ENCODE measurements around the gene C1S. TPM values are rescaled to one million over a fixed set of nuclear protein-coding genes. Genes with fewer than 3 reads are reported as not detected.

C1S gene
- total and polyA plus RNA-seq, 2 experiments from 2014 or later, result 4.9 to 9.7 TPM

GRCh38 chr12:7112041-7112440 lies 51.5 kb downstream of the C1S start (continued):
- TF ChIP-seq JUNB (IDR thresholded peaks at IDR 0.05; ENCODE audit: unreplicated experiment), result no peak
- TF ChIP-seq REST (IDR thresholded peaks at IDR 0.05; ENCODE audit: unreplicated experiment), result no peak

GRCh38 chr12:7113389-7113871 lies 52.9 kb downstream of the C1S start:
- H3K4me1 Mint-ChIP-seq, result peaks cover 9% of the 10 kb centered on the region
- Histone ChIP-seq H3K27me3 (ENCODE audit: insufficient read depth) (no peaks in the 10 kb centered on the region), H3F3A (replicated peaks; ENCODE audit: low read depth) (no peaks in the 10 kb centered on the region), H3K79me2 (replicated peaks; ENCODE audit: insufficient read depth) (no peaks in the 10 kb centered on the region), H3K27ac (ENCODE audit: low read depth) (no peak overlapping the region), H3K4me2 (no peak overlapping the region), H3K9me2 (ENCODE audit: insufficient read depth) (no peaks in the 10 kb centered on the region), H3K4me1 (ENCODE audit: insufficient read depth) (peaks cover 6% of the 10 kb centered on the region), H3K36me3 (ENCODE audit: insufficient read depth) (no peaks in the 10 kb centered on the region), H2AFZ (no peak overlapping the region), H3K4me3 (no peak overlapping the region), H4K20me1 (replicated peaks; ENCODE audit: insufficient read depth) (no peaks in the 10 kb centered on the region)
- H3K9me3 Mint-ChIP-seq, result no peaks in the 10 kb centered on the region
- H3K4me3 Mint-ChIP-seq, result no peak overlapping the region
- TF ChIP-seq JUNB (IDR thresholded peaks at IDR 0.05; ENCODE audit: unreplicated experiment) (no peak), CTCF (conservative IDR thresholded peaks at IDR 0.05; ENCODE audit: low read depth in 2 of 2) (peak; percentile 78 to 83)
- ATAC-seq (peak; percentile 14; the same call in 2 of the 3 replicates), DNase-seq (ENCODE audit: low spot score) (peak; percentile 64)
- H3K27me3 Mint-ChIP-seq (ENCODE audit: insufficient read depth, low read depth, poor library complexity), result peaks cover 12% of the 10 kb centered on the region
- H3K36me3 Mint-ChIP-seq (ENCODE audit: low read depth), result no peaks in the 10 kb centered on the region
- H3K27ac Mint-ChIP-seq, result no peak overlapping the region

- Histone ChIP-seq H3K79me2 (replicated peaks; ENCODE audit: insufficient read depth) (no peaks in the 10 kb centered on the region), H4K20me1 (replicated peaks; ENCODE audit: insufficient read depth) (no peaks in the 10 kb centered on the region), H3K27ac (ENCODE audit: low read depth) (no peak overlapping the region), H3K9me2 (ENCODE audit: insufficient read depth) (no peaks in the 10 kb centered on the region), H3K36me3 (ENCODE audit: insufficient read depth) (no peaks in the 10 kb centered on the region), H3K4me2 (no peak overlapping the region), H3K27me3 (ENCODE audit: insufficient read depth) (no peaks in the 10 kb centered on the region), H3K4me3 (no peak overlapping the region), H3F3A (replicated peaks; ENCODE audit: low read depth) (no peaks in the 10 kb centered on the region), H2AFZ (no peak overlapping the region), H3K4me1 (ENCODE audit: insufficient read depth) (peaks cover 6% of the 10 kb centered on the region)
- Mint-ChIP-seq H3K4me1 (peaks cover 9% of the 10 kb centered on the region), H3K27ac (no peak overlapping the region), H3K9me3 (no peaks in the 10 kb centered on the region), H3K4me3 (no peak overlapping the region), H3K36me3 (ENCODE audit: low read depth) (no peaks in the 10 kb centered on the region), H3K27me3 (ENCODE audit: insufficient read depth, low read depth, poor library complexity) (peaks cover 10% of the 10 kb centered on the region)
- no peak for DNase-seq (ENCODE audit: low spot score)
- no peak for ATAC-seq
- no peak for TF ChIP-seq EZH2 (IDR thresholded peaks at IDR 0.05; ENCODE audit: low read depth, unreplicated experiment)
- TF ChIP-seq ZNF114 (CRISPR knock-in tag; IDR thresholded peaks at IDR 0.05), result no peak
- no peak for TF ChIP-seq NANOG (IDR thresholded peaks at IDR 0.05; ENCODE audit: borderline replicate concordance)
- no peak for TF ChIP-seq JUNB (IDR thresholded peaks at IDR 0.05; ENCODE audit: unreplicated experiment)
- TF ChIP-seq STAT1 (IDR thresholded peaks at IDR 0.05; ENCODE audit: unreplicated experiment), result no peak
- TF ChIP-seq CTCF (conservative IDR thresholded peaks at IDR 0.05; ENCODE audit: low read depth in 2 of 2), result no peak
- no peak for TF ChIP-seq REST (IDR thresholded peaks at IDR 0.05; ENCODE audit: unreplicated experiment)
Observed at GRCh38 chr12:7114008-7114407, 53.5 kb downstream of the C1S start.
